K562 (cell line): ENCODE results near the gene NABP2. TPM values are rescaled to one million over a fixed set of nuclear protein-coding genes. Genes with fewer than 3 reads are reported as not detected.
A peak's percentile ranks its signal among the peaks of the same experiment; 100 is the strongest.

Source experiments
- ATAC-seq: fragments of 200-7000 bp; cut with Tn5 transposase; 3 replicates; pipeline ENCODE4 v1.9.1; 2020; ENCODE audit warnings: moderate library complexity
- BruUV-seq: library from RNA; stranded (reverse); fragments of 400-500 nt; replicated peaks from 2 replicates; lab custom pipeline; 2021; lab: Mats Ljungman, UMichigan
- CTCF ChIA-PET: fragments of 300-600 bp; formaldehyde crosslinking; extraction: SDS; loops from one replicate; lab custom pipeline; 2021; ENCODE audit warnings: low intra/inter-chr PET ratio; lab: Yijun Ruan, JAX
- POLR2A ChIA-PET: fragments of 300-600, 350-650 bp; sonication (Branson Sonifier 250); formaldehyde crosslinking; extraction: SDS; loops from one replicate; lab custom pipeline; 2021; ENCODE audit warnings: antibody characterized with exemption, inconsistent platforms; lab: Yijun Ruan, JAX
- DNase-seq, 4 experiments: peaks; one replicate each; pipeline versions ENCODE4 v3.0.0 to v3.0.0-alpha.2; 2011 to 2018; ENCODE audit warnings: low spot score in 3 of 4, mixed read lengths in 3 of 4; ENCODE audit errors: extremely low read depth in 1 of 4
- FAIRE-seq: peaks from 2 replicates; lab custom pipeline; 2011; peaks lifted over from hg19 to GRCh38; lab: Jason Lieb, UNC
- H2AFZ ChIP-seq: 2 replicates; pipeline ENCODE4 v1.6.0; 2011; ENCODE audit warnings: low read depth, low read length, control low read depth, inconsistent platforms
- H3K27ac ChIP-seq: fragments of 200-600 bp; 3 replicates; pipeline ENCODE4 v1.8.0; 2011; ENCODE audit warnings: low read depth, mild to moderate bottlenecking, control low read depth, inconsistent platforms, low read length, moderate library complexity, mixed read lengths; ENCODE audit errors: extremely low read depth
- H3K27me3 ChIP-seq, 2 experiments: fragments of 300-600 bp in 1 of 2; 2 replicates in 1 of 2; 3 replicates in 1 of 2; pipeline versions ENCODE4 v1.6.0 to v1.8.0; 2011; ENCODE audit warnings: inconsistent platforms in 2 of 2, low read length in 2 of 2, mild to moderate bottlenecking in 1 of 2, mixed read lengths in 1 of 2, moderate library complexity in 1 of 2; ENCODE audit not compliant: control insufficient read depth in 2 of 2, insufficient read depth in 2 of 2
- H3K36me3 ChIP-seq: fragments of 300-600 bp; 3 replicates; pipeline ENCODE4 v1.8.0; 2011; ENCODE audit warnings: mild to moderate bottlenecking, low read length, inconsistent platforms; ENCODE audit not compliant: control insufficient read depth, insufficient read depth
- H3K4me1 ChIP-seq, 2 experiments: fragments of 200-600 bp in 1 of 2; replicated peaks in 1 of 2; 2 replicates in 1 of 2; 3 replicates in 1 of 2; pipeline versions ENCODE4 v1.5.1 to v1.8.0; 2011; ENCODE audit warnings: inconsistent platforms in 2 of 2, low read length in 2 of 2, mild to moderate bottlenecking in 1 of 2, mixed read lengths in 1 of 2, moderate library complexity in 1 of 2; ENCODE audit not compliant: control insufficient read depth in 2 of 2, insufficient read depth in 2 of 2
- H3K4me2 ChIP-seq: 2 replicates; pipeline ENCODE4 v1.6.1; 2011; ENCODE audit warnings: low read length, control low read depth, inconsistent platforms, mixed read lengths; ENCODE audit not compliant: insufficient read depth
- H3K4me3 ChIP-seq: fragments of 200-600 bp; sonication (generic), shearing (Covaris generic); 2 replicates; pipeline ENCODE4 v1.5.1; 2016; ENCODE audit warnings: control low read depth, inconsistent platforms
- H3K79me2 ChIP-seq: fragments of 200-600 bp; 3 replicates; pipeline ENCODE4 v1.8.0; 2011; ENCODE audit warnings: low read length, inconsistent platforms; ENCODE audit not compliant: control insufficient read depth, insufficient read depth
- H3K9ac ChIP-seq, 2 experiments: 2 replicates each; pipeline versions ENCODE4 v1.6.0 to v1.6.1; 2011; ENCODE audit warnings: low read depth in 2 of 2, low read length in 2 of 2, control low read depth in 1 of 2, inconsistent platforms in 1 of 2, mild to moderate bottlenecking in 1 of 2, mixed read lengths in 1 of 2; ENCODE audit not compliant: insufficient read depth in 1 of 2
- H3K9me1 ChIP-seq: one replicate; pipeline ENCODE4 v1.6.0; 2011; ENCODE audit warnings: inconsistent platforms, mild to moderate bottlenecking, low read length, moderate library complexity; ENCODE audit not compliant: control insufficient read depth, insufficient read depth
- H3K9me3 ChIP-seq: replicated peaks from 2 replicates; pipeline ENCODE4 v1.5.1; 2011; ENCODE audit warnings: low read depth, low read length, inconsistent platforms; ENCODE audit not compliant: control insufficient read depth, insufficient read depth
- H4K20me1 ChIP-seq: replicated peaks from 2 replicates; pipeline ENCODE4 v1.6.1; 2011; ENCODE audit warnings: low read length, inconsistent platforms, mixed read lengths; ENCODE audit not compliant: control insufficient read depth, insufficient read depth
- ADNP ChIP-seq: fragments of 200-800 bp; sonication (Bioruptor generic); IDR thresholded peaks from 2 replicates; pipeline ENCODE4 v1.6.1; 2016; ENCODE audit warnings: missing genetic modification characterization, missing compliant biosample characterization
- CTBP1 ChIP-seq: fragments of 450-650 bp; IDR thresholded peaks from 2 replicates; pipeline ENCODE4 v1.6.1; 2016; ENCODE audit warnings: borderline replicate concordance
- HEY1 ChIP-seq: fragments of 250-450 bp; sonication (Bioruptor Pico); IDR thresholded peaks from 2 replicates; pipeline ENCODE4 v1.5.0; 2020; ENCODE audit warnings: mild to moderate bottlenecking, moderate library complexity, borderline replicate concordance
- HMGXB4 ChIP-seq: sonication (generic); formaldehyde crosslinking; IDR thresholded peaks from 2 replicates; pipeline ENCODE4 v1.8.1; 2023; ENCODE audit warnings: mild to moderate bottlenecking, missing genetic modification reagents
- KAT7 ChIP-seq: sonication (generic); formaldehyde crosslinking; IDR thresholded peaks from 2 replicates; pipeline ENCODE4 v1.8.0; 2022; ENCODE audit warnings: missing genetic modification reagents, mild to moderate bottlenecking, borderline replicate concordance
- MAFF ChIP-seq: IDR thresholded peaks from 2 replicates; pipeline ENCODE4 v1.6.1; 2012; ENCODE audit warnings: low read length, improper control_type of control experiment
- MCM7 ChIP-seq, 2 experiments: fragments of 450-650 bp; IDR thresholded peaks; 2 replicates each; pipeline ENCODE4 v1.6.1; 2016 to 2018
- NR4A1 ChIP-seq, 2 experiments: fragments of 250-450 bp in 1 of 2; fragments of 450-650 bp in 1 of 2; sonication (Bioruptor Pico) in 1 of 2; IDR thresholded peaks; 2 replicates each; pipeline versions ENCODE4 v1.4.0 to v1.6.1; 2016 to 2020; ENCODE audit warnings: mild to moderate bottlenecking in 2 of 2, missing compliant biosample characterization in 1 of 2, missing genetic modification characterization in 1 of 2, moderate library complexity in 1 of 2
- OTX1 ChIP-seq: fragments of 450-650 bp; formaldehyde crosslinking; IDR thresholded peaks from 2 replicates; pipeline ENCODE4 v1.4.0; 2022; ENCODE audit warnings: mild to moderate bottlenecking
- PHB2 ChIP-seq: fragments of 450-650 bp; IDR thresholded peaks from 2 replicates; pipeline ENCODE4 v1.6.1; 2017; ENCODE audit warnings: low read depth
- TFE3 ChIP-seq: fragments of 450-650 bp; formaldehyde crosslinking; IDR thresholded peaks from 2 replicates; pipeline ENCODE4 v1.4.0; 2020; ENCODE audit warnings: mild to moderate bottlenecking, mixed read lengths
- ZNF165 ChIP-seq: fragments of 250-450 bp; sonication (Bioruptor Pico); IDR thresholded peaks from 2 replicates; pipeline ENCODE4 v1.4.0; 2020; ENCODE audit warnings: borderline replicate concordance
- ZNF395 ChIP-seq: fragments of 200-800 bp; sonication (Bioruptor generic); IDR thresholded peaks from 2 replicates; pipeline ENCODE4 v1.6.1; 2017; ENCODE audit warnings: missing genetic modification characterization, missing compliant biosample characterization
- WGBS: fragments of 100-300 bp; shearing (Covaris generic); methylation state at CpG from one replicate; pipeline ENCODE4 v1.1.6; 2016; ENCODE audit warnings: low coverage, mixed read lengths; ENCODE audit not compliant: insufficient coverage; ENCODE audit errors: missing lambda C conversion rate; 5-methylcytosine and 5-hydroxymethylcytosine counted together
- in situ Hi-C: fragments of 300-500 bp; cut with MboI; formaldehyde crosslinking; loops from 4 replicates; pipeline ENCODE4 v1.15.0; 2018; ENCODE audit warnings: inconsistent platforms, mixed read lengths
- intact Hi-C: fragments of 100-400 bp; cut with micrococcal nuclease; formaldehyde crosslinking; loops from 2 replicates; pipeline ENCODE4 v1.14.2; 2022
- polyA plus RNA-seq, 8 experiments: library from polyadenylated mRNA; depleted of rRNA in 4 of 8; stranded (reverse) in 5 of 8; unstranded in 3 of 8; fragments of >200 nt; fragmentation: Nextera tagmentation in 2 of 8; fragmentation: Illumina TruSeq in 1 of 8; extraction: Ambion mirVana in 2 of 8; extraction: Trizol in 1 of 8; gene quantifications; 2 replicates each; pipeline versions ENCODE4 v1.2.1 to v1.2.3, GENCODE V29; 2011 to 2014; ENCODE audit warnings: inconsistent platforms in 1 of 8, missing spikeins in 1 of 8
- total RNA-seq, 7 experiments: library from RNA; depleted of rRNA in 6 of 7; stranded (reverse); fragments of >200 nt in 6 of 7; fragmentation: Illumina TruSeq in 2 of 7; extraction: Trizol in 2 of 7; gene quantifications; 2 replicates each; pipeline versions ENCODE4 v1.2.1 to v1.2.3, GENCODE V29; 2011 to 2021; ENCODE audit warnings: low replicate concordance in 1 of 7
- TF ChIP-seq, protein P1 (sequence below): sonication (generic); formaldehyde crosslinking; IDR thresholded peaks from 2 replicates; pipeline ENCODE4 v1.5.0; 2020; ENCODE audit warnings: missing genetic modification reagents

The NABP2 gene
- total and polyA plus RNA-seq, 9 of the 15 experiments (the other 6 are each of a cell fraction or from before 2014, with no cell fraction given): 11.3 to 60.6 (median 43.5) TPM

DNA sequence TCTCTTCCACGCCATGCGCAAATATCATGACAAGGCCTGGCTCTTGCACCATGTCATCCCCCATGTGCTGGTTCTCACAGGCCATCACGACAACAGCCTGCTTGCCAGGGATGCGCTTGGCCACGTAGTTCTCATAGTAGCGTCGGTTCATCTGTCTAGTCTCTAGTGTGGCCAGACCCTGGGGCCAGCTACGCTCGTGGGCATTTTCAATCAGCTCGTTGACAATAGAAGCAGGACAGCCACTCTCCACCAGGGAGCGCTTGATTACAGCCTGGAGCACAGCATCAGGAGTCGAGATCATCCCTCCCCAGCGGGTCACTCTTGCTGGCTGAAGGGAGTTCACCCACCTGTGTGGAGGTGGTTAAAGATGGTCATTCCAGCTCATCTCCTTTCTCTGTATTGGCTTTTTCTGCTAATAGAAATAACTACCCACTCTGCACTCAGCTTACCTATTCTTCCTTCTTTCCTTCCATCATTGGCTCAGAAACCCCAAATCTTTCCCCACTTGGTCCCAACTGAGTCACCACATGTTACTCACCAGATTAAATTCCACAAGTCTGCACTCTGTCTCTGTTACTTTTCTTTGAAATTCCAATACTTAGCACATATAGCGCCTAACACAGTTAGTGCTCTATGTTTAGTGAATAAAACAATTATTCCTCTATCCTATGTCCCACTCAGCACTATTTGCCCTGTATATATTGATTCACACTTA lies 17.5 kb upstream of the NABP2 start:
- H3K4me2 ChIP-seq: no peak overlapping the region
- intact Hi-C loops (loop anchor here (1.0 kb wide), 1 partner anchor 18 kb away; the partner anchor contains the start of gene NABP2), in situ Hi-C loops (no loop called here)
- no peaks in the 10 kb centered on the region for H3K9me3 ChIP-seq
- 54% methylated on average over 14 of the region's 14 CpGs for WGBS
- no TSS peak for BruUV-seq
- H3K9ac ChIP-seq: no peak overlapping the region; a peak in 1 of 4 replicates
- H3K27me3 ChIP-seq: no peaks in the 10 kb centered on the region
- ATAC-seq (peak; percentile 88), FAIRE-seq (peak; percentile 82), DNase-seq (peak; percentile 58 to 76 (median 66))
- H3K27ac ChIP-seq: no peak overlapping the region
- CTCF ChIA-PET: interaction anchor here (0.7 to 2.1 kb wide), 3 partner anchors 18 to 95 kb away, joined by 7 to 9 read pairs (median 7); partner anchors contain the start of gene NABP2
- H3K79me2 ChIP-seq: no peaks in the 10 kb centered on the region
- H2AFZ ChIP-seq: no peak overlapping the region
- peaks cover 54% of the 10 kb centered on the region for H3K36me3 ChIP-seq
- no peak overlapping the region for H3K4me3 ChIP-seq
- H4K20me1 ChIP-seq: no peaks in the 10 kb centered on the region
- peaks cover 2 to 25% of the 10 kb centered on the region in 2 experiments; a peak in 3 of 5 replicates for H3K4me1 ChIP-seq
- no peaks in the 10 kb centered on the region for H3K9me1 ChIP-seq
- POLR2A ChIA-PET: interaction anchor here (0.6 to 6.3 kb wide), 8 partner anchors 10 to 271 kb away, joined by 3 to 68 read pairs (median 3); partner anchors contain the start of genes RNF41 and SMARCC2
- no peak for TF ChIP-seq MCM7 (IDR thresholded peaks at IDR 0.05)
- no peak for TF ChIP-seq TFE3 (CRISPR knock-in tag)
- 0 out of 2 replicates have a peak, but pooled peaks have one; percentile 64 for TF ChIP-seq KAT7 (CRISPR knock-in tag)
- no peak for TF ChIP-seq MAFF
- TF ChIP-seq, protein P1, sequence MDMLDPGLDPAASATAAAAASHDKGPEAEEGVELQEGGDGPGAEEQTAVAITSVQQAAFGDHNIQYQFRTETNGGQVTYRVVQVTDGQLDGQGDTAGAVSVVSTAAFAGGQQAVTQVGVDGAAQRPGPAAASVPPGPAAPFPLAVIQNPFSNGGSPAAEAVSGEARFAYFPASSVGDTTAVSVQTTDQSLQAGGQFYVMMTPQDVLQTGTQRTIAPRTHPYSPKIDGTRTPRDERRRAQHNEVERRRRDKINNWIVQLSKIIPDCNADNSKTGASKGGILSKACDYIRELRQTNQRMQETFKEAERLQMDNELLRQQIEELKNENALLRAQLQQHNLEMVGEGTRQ (CRISPR knock-in tag): no peak
- no peak for TF ChIP-seq ZNF395
- no peak for TF ChIP-seq HMGXB4 (CRISPR knock-in tag)
- no peak for TF ChIP-seq ADNP (tag)
- no peak for TF ChIP-seq OTX1 (CRISPR knock-in tag)
- TF ChIP-seq CTBP1: peak; percentile 40; the same call in 1 of the 2 replicates
- TF ChIP-seq NR4A1 (CRISPR knock-in tag; IDR thresholded peaks at IDR 0.05): no peak
- no peak for TF ChIP-seq NR4A1 (tag; IDR thresholded peaks at IDR 0.05)
- no peak for TF ChIP-seq PHB2
- TF ChIP-seq ZNF165 (CRISPR knock-in tag): no peak
- no peak for TF ChIP-seq HEY1 (CRISPR knock-in tag)
